ENCODE measurements around the gene UCK1.

Gene UCK1

DNA sequence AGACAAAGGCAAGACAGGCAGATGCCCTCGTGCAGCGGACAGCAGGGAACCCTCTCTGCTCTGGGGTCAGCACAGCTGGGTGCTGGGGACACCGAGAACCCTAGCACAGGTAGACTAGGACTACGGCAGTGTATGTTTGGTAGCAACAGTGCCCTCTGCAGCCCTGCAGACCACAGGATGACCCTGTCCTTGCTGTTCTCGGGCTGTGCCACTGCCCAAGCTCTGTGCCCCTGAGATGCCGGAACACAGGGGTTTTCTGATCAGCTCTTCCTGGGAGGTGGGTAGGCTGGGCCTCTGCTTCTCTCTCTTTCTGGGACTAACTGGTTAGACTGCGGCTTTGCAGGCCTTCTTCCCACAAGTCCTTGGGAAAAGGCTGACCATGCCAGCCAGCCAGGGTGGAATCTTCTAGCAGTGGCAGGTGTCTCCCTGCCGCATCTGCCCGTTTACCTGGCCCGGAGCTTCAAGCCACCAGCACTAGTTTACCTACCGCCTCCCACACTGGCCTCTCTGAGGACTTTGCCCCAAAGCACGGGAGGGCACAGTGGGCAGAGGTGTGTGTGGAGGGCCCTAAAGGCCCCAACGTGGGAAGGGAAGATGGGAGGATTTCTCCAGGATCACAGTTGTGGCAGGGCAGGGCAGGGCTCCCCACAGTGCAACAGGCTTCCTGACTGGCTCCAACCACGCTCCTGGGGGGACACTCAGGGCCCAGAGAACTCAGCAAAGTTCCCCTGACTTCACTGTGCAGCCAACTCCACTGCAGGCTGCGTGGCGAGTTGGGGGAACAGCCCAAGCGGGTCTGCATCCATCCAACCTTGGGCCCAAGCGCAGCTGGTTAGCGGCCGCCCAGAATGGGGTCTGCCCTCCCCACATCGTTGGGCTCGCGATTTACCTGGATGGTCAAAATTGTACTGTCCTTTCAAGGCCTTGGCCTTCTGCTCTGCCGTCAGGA is 1.2 kb downstream of the UCK1 start:
- Histone ChIP-seq H3K27ac (ENCODE audit: low read depth, low read length) (no peak overlapping the region), H3K36me3 (ENCODE audit: insufficient read depth, low read length) (peaks cover under 1% of the 10 kb centered on the region; the same call in 1 of the 2 replicates), H3K79me2 (ENCODE audit: control insufficient read depth, insufficient read depth, low read length, unreplicated experiment) (peaks cover 11% of the 10 kb centered on the region), H2AFZ (ENCODE audit: low read length, unreplicated experiment) (no peak overlapping the region), H3K4me1 (ENCODE audit: control insufficient read depth, insufficient read depth, low read length, unreplicated experiment) (no peaks in the 10 kb centered on the region), H3K4me3 (ENCODE audit: low read depth, low read length) (peak overlapping the region; percentile 99), H3K27me3 (ENCODE audit: insufficient read depth, low read length) (no peaks in the 10 kb centered on the region)

GRCh38 chr9:131528886-131529505 is 2.1 kb downstream of the UCK1 start:
- Histone ChIP-seq H3K27ac (ENCODE audit: low read depth, low read length) (no peak overlapping the region), H2AFZ (ENCODE audit: low read length, unreplicated experiment) (no peak overlapping the region), H3K4me3 (ENCODE audit: low read depth, low read length) (no peak overlapping the region), H3K4me1 (ENCODE audit: control insufficient read depth, insufficient read depth, low read length, unreplicated experiment) (no peaks in the 10 kb centered on the region), H3K79me2 (ENCODE audit: control insufficient read depth, insufficient read depth, low read length, unreplicated experiment) (peaks cover 11% of the 10 kb centered on the region), H3K27me3 (ENCODE audit: insufficient read depth, low read length) (no peaks in the 10 kb centered on the region), H3K36me3 (ENCODE audit: insufficient read depth, low read length) (peaks cover 5% of the 10 kb centered on the region; the same call in 1 of the 2 replicates)

- peaks cover 5% of the 10 kb centered on the region; the same call in 1 of the 2 replicates for H3K36me3 ChIP-seq (ENCODE audit: insufficient read depth, low read length)
- no peak overlapping the region for H3K4me3 ChIP-seq (ENCODE audit: low read depth, low read length)
- peaks cover 11% of the 10 kb centered on the region for H3K79me2 ChIP-seq (ENCODE audit: control insufficient read depth, insufficient read depth, low read length, unreplicated experiment)
- H3K4me1 ChIP-seq (ENCODE audit: control insufficient read depth, insufficient read depth, low read length, unreplicated experiment): no peaks in the 10 kb centered on the region
- H2AFZ ChIP-seq (ENCODE audit: low read length, unreplicated experiment): no peak overlapping the region
- H3K27me3 ChIP-seq (ENCODE audit: insufficient read depth, low read length): no peaks in the 10 kb centered on the region
- no peak overlapping the region for H3K27ac ChIP-seq (ENCODE audit: low read depth, low read length)
These were observed 2.9 kb downstream of the UCK1 start for GRCh38 chr9:131528186-131528585.

- no peak overlapping the region for H2AFZ ChIP-seq (ENCODE audit: low read length, unreplicated experiment)
- H3K4me3 ChIP-seq (ENCODE audit: low read depth, low read length): no peak overlapping the region
- no peak overlapping the region for H3K27ac ChIP-seq (ENCODE audit: low read depth, low read length)
- H3K27me3 ChIP-seq (ENCODE audit: insufficient read depth, low read length): no peaks in the 10 kb centered on the region
- no peaks in the 10 kb centered on the region for H3K4me1 ChIP-seq (ENCODE audit: control insufficient read depth, insufficient read depth, low read length, unreplicated experiment)
- peaks cover 5% of the 10 kb centered on the region; the same call in 1 of the 2 replicates for H3K36me3 ChIP-seq (ENCODE audit: insufficient read depth, low read length)
- H3K79me2 ChIP-seq (ENCODE audit: control insufficient read depth, insufficient read depth, low read length, unreplicated experiment): peaks cover 11% of the 10 kb centered on the region
These were observed 5.2 kb downstream of the UCK1 start for GRCh38 chr9:131525643-131526565.

DNA sequence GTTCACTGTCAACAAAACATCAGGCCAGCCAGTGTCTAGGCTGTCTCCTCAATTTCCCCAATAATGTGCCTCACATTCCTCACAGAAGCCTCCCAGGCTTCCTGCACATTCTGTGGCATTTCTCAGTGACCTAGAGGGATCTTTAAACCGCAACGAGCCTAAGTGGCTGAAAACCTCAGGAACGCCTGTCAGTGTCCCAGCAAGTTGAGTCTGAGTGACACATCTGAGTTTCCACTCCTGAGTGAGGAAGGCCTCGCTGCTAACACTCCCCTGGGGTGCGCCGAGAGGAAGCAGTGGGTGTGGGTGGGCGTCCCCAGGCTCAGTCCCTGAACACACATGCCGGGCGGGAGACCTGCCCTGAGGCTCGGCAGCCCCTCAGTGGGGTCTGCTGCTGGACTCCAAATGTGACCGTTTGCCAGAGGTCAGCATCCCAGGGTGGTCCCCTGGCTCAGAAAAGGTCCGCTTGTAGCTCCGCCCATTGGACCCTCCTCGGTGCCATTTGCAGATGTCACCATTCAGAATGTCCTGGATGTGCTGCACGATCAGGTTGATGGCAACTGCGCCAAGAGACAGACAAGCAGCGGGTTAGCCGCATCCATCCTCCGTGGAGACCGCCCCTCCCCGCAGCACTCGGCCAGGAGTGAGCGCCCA is 6.3 kb downstream of the UCK1 start:
- no peaks in the 10 kb centered on the region for H3K4me1 ChIP-seq (ENCODE audit: control insufficient read depth, insufficient read depth, low read length, unreplicated experiment)
- H2AFZ ChIP-seq (ENCODE audit: low read length, unreplicated experiment): no peak overlapping the region
- peaks cover 5% of the 10 kb centered on the region; the same call in 1 of the 2 replicates for H3K36me3 ChIP-seq (ENCODE audit: insufficient read depth, low read length)
- H3K4me3 ChIP-seq (ENCODE audit: low read depth, low read length): no peak overlapping the region
- H3K27me3 ChIP-seq (ENCODE audit: insufficient read depth, low read length): no peaks in the 10 kb centered on the region
- H3K79me2 ChIP-seq (ENCODE audit: control insufficient read depth, insufficient read depth, low read length, unreplicated experiment): peaks cover 1% of the 10 kb centered on the region
- H3K27ac ChIP-seq (ENCODE audit: low read depth, low read length): no peak overlapping the region

DNA sequence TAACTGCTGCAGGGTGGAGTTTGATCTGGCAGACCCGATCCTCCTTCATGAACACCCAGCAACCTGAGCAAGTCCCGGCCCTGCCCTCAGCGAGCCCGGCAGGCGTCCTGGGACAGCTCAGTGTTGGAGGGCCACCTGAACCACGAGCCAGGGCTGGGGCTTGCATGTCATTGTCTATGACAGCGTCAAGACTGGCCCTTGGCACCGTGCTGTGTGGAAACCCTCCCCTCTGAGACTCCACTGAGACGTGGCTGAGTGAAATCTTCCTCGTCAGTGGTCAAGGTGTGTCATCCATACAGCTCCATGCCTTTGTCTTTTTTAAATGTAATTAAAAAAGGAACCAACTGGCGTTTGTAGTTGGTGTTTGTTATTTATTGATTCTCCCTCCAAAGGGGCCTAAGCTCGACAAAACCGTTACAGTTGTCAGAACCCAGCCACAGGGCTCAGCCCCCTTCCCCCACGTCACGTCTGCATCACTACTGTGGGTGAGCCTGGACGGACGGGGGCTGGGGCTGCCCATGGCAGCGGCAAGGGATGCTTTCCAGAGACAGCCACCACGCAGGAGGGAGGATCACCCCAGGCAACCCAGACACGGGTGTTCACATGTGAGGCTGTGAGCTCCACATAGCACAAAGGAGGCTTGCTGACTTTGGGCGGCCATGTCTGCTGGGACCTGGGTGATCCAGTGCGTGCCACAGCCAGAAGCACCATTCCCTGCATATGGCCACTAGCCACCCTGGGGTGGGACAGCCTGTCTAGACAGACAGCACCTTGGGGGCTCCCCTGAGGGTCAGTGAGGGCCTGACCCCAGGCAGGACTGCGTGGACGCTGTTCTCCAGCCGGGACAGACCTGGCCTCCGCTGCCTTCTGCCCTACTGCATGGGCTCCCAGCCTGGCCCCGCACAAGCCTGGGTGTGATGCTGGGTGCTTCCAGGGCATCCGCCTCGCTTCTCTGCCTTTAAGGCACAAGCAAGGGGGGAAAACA is 7.3 kb downstream of the UCK1 start:
- Histone ChIP-seq H3K27me3 (ENCODE audit: insufficient read depth, low read length) (no peaks in the 10 kb centered on the region), H3K4me1 (ENCODE audit: control insufficient read depth, insufficient read depth, low read length, unreplicated experiment) (no peaks in the 10 kb centered on the region), H3K79me2 (ENCODE audit: control insufficient read depth, insufficient read depth, low read length, unreplicated experiment) (no peaks in the 10 kb centered on the region), H3K27ac (ENCODE audit: low read depth, low read length) (no peak overlapping the region), H3K36me3 (ENCODE audit: insufficient read depth, low read length) (peaks cover 6% of the 10 kb centered on the region; the same call in 1 of the 2 replicates), H3K4me3 (ENCODE audit: low read depth, low read length) (no peak overlapping the region), H2AFZ (ENCODE audit: low read length, unreplicated experiment) (no peak overlapping the region)

DNA sequence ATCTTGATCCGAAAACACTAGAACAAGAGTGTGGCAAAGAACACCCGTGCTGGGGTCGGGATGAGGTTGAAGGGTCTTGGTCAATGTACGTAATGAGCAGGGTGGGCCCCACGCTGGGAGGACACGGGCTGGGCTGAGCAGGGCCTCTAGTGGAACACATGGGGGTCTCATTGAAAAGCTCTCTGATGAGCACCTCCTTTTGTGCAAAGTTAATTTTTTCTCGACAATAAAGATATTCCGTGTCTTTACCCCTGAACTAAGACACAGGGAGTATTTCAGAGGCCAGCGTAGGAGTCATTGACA is 8.0 kb downstream of the UCK1 start:
- Histone ChIP-seq H3K4me1 (ENCODE audit: control insufficient read depth, insufficient read depth, low read length, unreplicated experiment) (no peaks in the 10 kb centered on the region), H2AFZ (ENCODE audit: low read length, unreplicated experiment) (no peak overlapping the region), H3K4me3 (ENCODE audit: low read depth, low read length) (no peak overlapping the region), H3K27ac (ENCODE audit: low read depth, low read length) (no peak overlapping the region), H3K36me3 (ENCODE audit: insufficient read depth, low read length) (peaks cover 11% of the 10 kb centered on the region; the same call in 1 of the 2 replicates), H3K27me3 (ENCODE audit: insufficient read depth, low read length) (no peaks in the 10 kb centered on the region), H3K79me2 (ENCODE audit: control insufficient read depth, insufficient read depth, low read length, unreplicated experiment) (no peaks in the 10 kb centered on the region)

DNA sequence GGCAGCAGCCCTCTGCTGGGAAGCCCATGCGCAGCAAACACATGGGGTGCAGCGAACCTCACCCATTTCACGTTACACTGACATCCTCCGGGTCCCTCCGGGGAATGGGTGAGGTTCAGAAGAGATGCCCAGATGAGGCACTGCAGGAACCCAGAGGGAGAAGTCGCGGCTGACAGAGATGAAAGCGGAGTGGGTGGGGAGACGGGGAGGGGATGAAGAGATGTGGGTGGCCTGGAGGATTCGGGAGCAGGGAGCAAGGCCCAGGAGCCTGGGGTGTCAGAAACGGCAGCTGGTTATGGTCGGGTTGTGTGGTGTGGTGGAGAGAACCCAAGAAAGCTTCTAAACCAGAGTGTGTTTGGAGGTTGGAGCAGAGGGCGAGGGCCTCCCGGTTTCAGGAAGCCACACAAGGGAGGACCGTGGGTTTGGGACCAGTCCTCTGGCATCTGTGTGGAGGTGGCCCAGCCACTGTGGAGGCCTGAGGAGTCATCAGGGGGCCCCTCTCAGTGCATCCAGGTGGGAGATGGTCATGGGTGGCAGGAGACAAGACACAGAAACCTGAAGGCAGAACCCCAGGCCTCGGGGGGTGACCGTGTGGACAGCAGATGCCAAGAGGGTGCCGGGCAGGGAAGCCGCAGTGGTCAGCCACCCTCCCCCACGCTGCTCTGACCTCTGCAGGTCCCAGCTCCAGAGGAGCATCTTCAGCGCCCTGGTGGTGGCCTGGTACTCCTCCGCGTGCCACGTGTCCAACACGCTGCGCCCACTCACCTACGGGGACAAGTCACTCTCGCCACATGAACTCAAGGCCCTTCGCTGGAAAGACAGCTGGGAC is 8.6 kb downstream of the UCK1 start:
- Histone ChIP-seq H3K4me1 (ENCODE audit: control insufficient read depth, insufficient read depth, low read length, unreplicated experiment) (no peaks in the 10 kb centered on the region), H3K4me3 (ENCODE audit: low read depth, low read length) (no peak overlapping the region), H2AFZ (ENCODE audit: low read length, unreplicated experiment) (no peak overlapping the region), H3K36me3 (ENCODE audit: insufficient read depth, low read length) (peaks cover 11% of the 10 kb centered on the region; the same call in 1 of the 2 replicates), H3K79me2 (ENCODE audit: control insufficient read depth, insufficient read depth, low read length, unreplicated experiment) (no peaks in the 10 kb centered on the region), H3K27ac (ENCODE audit: low read depth, low read length) (no peak overlapping the region), H3K27me3 (ENCODE audit: insufficient read depth, low read length) (no peaks in the 10 kb centered on the region)

DNA sequence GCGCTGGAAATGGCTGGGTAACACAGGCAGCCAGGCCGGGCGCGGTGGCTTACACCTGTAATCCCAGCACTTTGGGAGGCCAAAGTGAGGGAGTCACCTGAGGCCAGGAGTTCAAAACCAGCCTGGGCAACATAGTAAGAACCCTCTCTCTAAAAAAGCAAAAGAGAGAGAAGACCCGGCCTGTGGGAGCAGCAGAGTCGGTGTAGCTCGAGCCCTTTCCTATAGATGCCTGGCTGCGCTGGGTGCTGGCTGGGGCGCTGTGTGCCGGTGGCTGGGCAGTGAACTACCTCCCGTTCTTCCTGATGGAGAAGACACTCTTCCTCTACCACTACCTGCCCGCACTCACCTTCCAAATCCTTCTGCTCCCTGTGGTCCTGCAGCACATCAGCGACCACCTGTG is 9.2 kb downstream of the UCK1 start:
- Histone ChIP-seq H3K79me2 (ENCODE audit: control insufficient read depth, insufficient read depth, low read length, unreplicated experiment) (no peaks in the 10 kb centered on the region), H3K27ac (ENCODE audit: low read depth, low read length) (no peak overlapping the region), H2AFZ (ENCODE audit: low read length, unreplicated experiment) (no peak overlapping the region), H3K4me3 (ENCODE audit: low read depth, low read length) (no peak overlapping the region), H3K4me1 (ENCODE audit: control insufficient read depth, insufficient read depth, low read length, unreplicated experiment) (no peaks in the 10 kb centered on the region), H3K27me3 (ENCODE audit: insufficient read depth, low read length) (no peaks in the 10 kb centered on the region), H3K36me3 (ENCODE audit: insufficient read depth, low read length) (peaks cover 12% of the 10 kb centered on the region; the same call in 1 of the 2 replicates)

Data from ACC112 (cell line).